ENCODE data around the gene HIGD2A.

HIGD2A gene

GRCh38 chr5:176388444-176389134 is at the start of gene HIGD2A, which contains the start of gene NOP16:
TSS of gene HIGD2A (plus strand) at chr5:176388751. CDS start at chr5:176388820, 69 bp downstream.
TSS of gene NOP16 (minus strand) at chr5:176388598. CDS start at chr5:176388539, 59 bp downstream.
- peak; percentile 99 for DNase-seq (ENCODE audit: low spot score)

- no peak for DNase-seq (ENCODE audit: low spot score)
These were observed 49.2 kb upstream of the HIGD2A start for GRCh38 chr5:176339304-176339703.

GRCh38 chr5:176341325-176342157 is 47.0 kb upstream of the HIGD2A start:
- no peak for DNase-seq (ENCODE audit: low spot score)

GRCh38 chr5:176342158-176342483 is 46.4 kb upstream of the HIGD2A start:
- no peak for DNase-seq (ENCODE audit: low spot score)

GRCh38 chr5:176342766-176343458 is 45.6 kb upstream of the HIGD2A start:
- DNase-seq (ENCODE audit: low spot score) = no peak

GRCh38 chr5:176350416-176350815 is 38.1 kb upstream of the HIGD2A start:
- DNase-seq (ENCODE audit: low spot score) = no peak

- DNase-seq (ENCODE audit: low spot score) = no peak
These were observed 36.3 kb upstream of the HIGD2A start for GRCh38 chr5:176352116-176352878.

- no peak for DNase-seq (ENCODE audit: low spot score)
These were observed 35.0 kb upstream of the HIGD2A start for GRCh38 chr5:176353533-176353932.

GRCh38 chr5:176355400-176356178 is 33.0 kb upstream of the HIGD2A start:
- DNase-seq (ENCODE audit: low spot score) = no peak

- no peak for DNase-seq (ENCODE audit: low spot score)
These were observed 32.4 kb upstream of the HIGD2A start for GRCh38 chr5:176356179-176356566.

- peak; percentile 77 for DNase-seq (ENCODE audit: low spot score)
These were observed 28.9 kb upstream of the HIGD2A start for GRCh38 chr5:176359658-176360057.

GRCh38 chr5:176360894-176361436 is 27.6 kb upstream of the HIGD2A start:
- DNase-seq (ENCODE audit: low spot score) = peak; percentile 19

- peak; percentile 91 for DNase-seq (ENCODE audit: low spot score)
These were observed 26.9 kb upstream of the HIGD2A start, which contains the start of gene KIAA1191 for GRCh38 chr5:176361437-176362232. TSS of gene KIAA1191 (minus strand) at chr5:176361764. CDS start at chr5:176359508, 2,256 bp downstream.

- no peak for DNase-seq (ENCODE audit: low spot score)
These were observed 26.4 kb upstream of the HIGD2A start for GRCh38 chr5:176362233-176362490.

GRCh38 chr5:176364765-176365350 is 23.7 kb upstream of the HIGD2A start:
- DNase-seq (ENCODE audit: low spot score) = no peak

- no peak for DNase-seq (ENCODE audit: low spot score)
These were observed 23.0 kb upstream of the HIGD2A start, which contains the start of gene ARL10 for GRCh38 chr5:176365351-176366231. TSS of gene ARL10 (plus strand) at chr5:176365487. CDS start at chr5:176365564, 77 bp downstream.

- DNase-seq (ENCODE audit: low spot score) = no peak
These were observed 22.2 kb upstream of the HIGD2A start for GRCh38 chr5:176366232-176366894.

- DNase-seq (ENCODE audit: low spot score) = no peak
These were observed 19.8 kb upstream of the HIGD2A start for GRCh38 chr5:176368726-176369125.
